Neutrophil (primary cell): Measurements from ENCODE around the gene UBAP1.
"Not testable (repeated sequence)": the region's sequence is repeated elsewhere in the genome, so short reads cannot be mapped to it uniquely, and the experiment has no call there.

Experiments used
- H3K27ac ChIP-seq: fragments of 200-600 bp; sonication (generic); 2 replicates; pipeline ENCODE4 v1.5.1; 2016; ENCODE audit warnings: mild to moderate bottlenecking, moderate library complexity
- H3K27me3 ChIP-seq: fragments of 200-600 bp; sonication (generic); 2 replicates; pipeline ENCODE4 v1.6.0; 2016; ENCODE audit warnings: mild to moderate bottlenecking
- H3K36me3 ChIP-seq: fragments of 200-600 bp; sonication (generic); 2 replicates; pipeline ENCODE4 v1.5.1; 2017
- H3K4me1 ChIP-seq, 2 experiments: fragments of 200-600 bp in 1 of 2; sonication (generic) in 1 of 2; 1 replicate in 1 of 2; 2 replicates in 1 of 2; pipeline versions ENCODE4 v1.5.1 to v1.6.1; 2013 to 2016; ENCODE audit warnings: low read depth in 1 of 2, low read length in 1 of 2, mild to moderate bottlenecking in 1 of 2, moderate library complexity in 1 of 2; ENCODE audit not compliant: control insufficient read depth in 1 of 2, insufficient read depth in 1 of 2
- H3K4me3 ChIP-seq, 2 experiments: fragments of 200-600 bp in 1 of 2; sonication (generic) in 1 of 2; 1 replicate in 1 of 2; 2 replicates in 1 of 2; pipeline ENCODE4 v1.5.1; 2013 to 2016; ENCODE audit warnings: low read depth in 1 of 2, low read length in 1 of 2, mild to moderate bottlenecking in 1 of 2, moderate library complexity in 1 of 2
- H3K9me3 ChIP-seq: fragments of 200-600 bp; sonication (generic); 2 replicates; pipeline ENCODE4 v1.5.1; 2016
- TF ChIP-seq, protein P1 (sequence below): fragments of 200-600 bp; sonication (generic); IDR thresholded peaks from 2 replicates; pipeline ENCODE4 v1.5.1; 2016; ENCODE audit warnings: antibody characterized with exemption

Gene UBAP1

GRCh38 chr9:34291423-34291822 lies 112.6 kb downstream of the UBAP1 start:
- Histone ChIP-seq H3K9me3 (no peaks in the 10 kb centered on the region), H3K4me3 (no peak overlapping the region), H3K36me3 (peaks cover 4% of the 10 kb centered on the region), H3K27me3 (no peaks in the 10 kb centered on the region), H3K4me1 (peaks cover 6% of the 10 kb centered on the region in 2 experiments), H3K27ac (peak overlapping the region; percentile 60)
- TF ChIP-seq, protein P1, sequence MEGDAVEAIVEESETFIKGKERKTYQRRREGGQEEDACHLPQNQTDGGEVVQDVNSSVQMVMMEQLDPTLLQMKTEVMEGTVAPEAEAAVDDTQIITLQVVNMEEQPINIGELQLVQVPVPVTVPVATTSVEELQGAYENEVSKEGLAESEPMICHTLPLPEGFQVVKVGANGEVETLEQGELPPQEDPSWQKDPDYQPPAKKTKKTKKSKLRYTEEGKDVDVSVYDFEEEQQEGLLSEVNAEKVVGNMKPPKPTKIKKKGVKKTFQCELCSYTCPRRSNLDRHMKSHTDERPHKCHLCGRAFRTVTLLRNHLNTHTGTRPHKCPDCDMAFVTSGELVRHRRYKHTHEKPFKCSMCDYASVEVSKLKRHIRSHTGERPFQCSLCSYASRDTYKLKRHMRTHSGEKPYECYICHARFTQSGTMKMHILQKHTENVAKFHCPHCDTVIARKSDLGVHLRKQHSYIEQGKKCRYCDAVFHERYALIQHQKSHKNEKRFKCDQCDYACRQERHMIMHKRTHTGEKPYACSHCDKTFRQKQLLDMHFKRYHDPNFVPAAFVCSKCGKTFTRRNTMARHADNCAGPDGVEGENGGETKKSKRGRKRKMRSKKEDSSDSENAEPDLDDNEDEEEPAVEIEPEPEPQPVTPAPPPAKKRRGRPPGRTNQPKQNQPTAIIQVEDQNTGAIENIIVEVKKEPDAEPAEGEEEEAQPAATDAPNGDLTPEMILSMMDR = no peak

- no peak overlapping the region for H3K27ac ChIP-seq
- no peaks in the 10 kb centered on the region for H3K36me3 ChIP-seq
- H3K9me3 ChIP-seq = no peaks in the 10 kb centered on the region
- TF ChIP-seq, protein P1 = no peak
- H3K4me1 ChIP-seq = peaks cover 6% of the 10 kb centered on the region in 2 experiments
- H3K4me3 ChIP-seq = no peak overlapping the region
- no peaks in the 10 kb centered on the region for H3K27me3 ChIP-seq
These were observed 113.7 kb downstream of the UBAP1 start for GRCh38 chr9:34292552-34292951.

- not testable (repeated sequence) for H3K36me3 ChIP-seq, H3K27me3 ChIP-seq, H3K4me1 ChIP-seq, H3K4me3 ChIP-seq, H3K9me3 ChIP-seq, H3K27ac ChIP-seq
These were observed 122.2 kb downstream of the UBAP1 start for GRCh38 chr9:34301064-34301463.
